Sigmoid colon (tissue), 7 donors: ENCODE results near the gene SMAP1. TPM values are rescaled to one million over a fixed set of nuclear protein-coding genes. Genes with fewer than 3 reads are reported as not detected.

Source experiments
- DNase-seq: peaks from one replicate; pipeline ENCODE4 v3.0.0-alpha.2; 2019
- H3K27ac ChIP-seq, 4 donors: fragments of 200-600 bp; sonication (generic); one replicate each; pipeline ENCODE4 v1.5.1; 2016 to 2019; ENCODE audit warnings: mild to moderate bottlenecking in 1 of 4
- H3K27me3 ChIP-seq, 3 donors: fragments of 200-600 bp; sonication (generic); one replicate each; pipeline ENCODE4 v1.5.1; 2019; ENCODE audit warnings: mild to moderate bottlenecking in 1 of 3
- H3K36me3 ChIP-seq, 4 donors: fragments of 200-600 bp; sonication (generic); one replicate each; pipeline ENCODE4 v1.5.1; 2016 to 2019
- H3K4me1 ChIP-seq, 4 donors: fragments of 200-600 bp; sonication (generic); one replicate each; pipeline ENCODE4 v1.5.1; 2017 to 2019
- H3K4me3 ChIP-seq, 4 donors: fragments of 200-600 bp; sonication (generic); one replicate each; pipeline ENCODE4 v1.5.1; 2017 to 2019; ENCODE audit warnings: mild to moderate bottlenecking in 2 of 4, moderate library complexity in 1 of 4
- H3K9me3 ChIP-seq, 4 donors: fragments of 200-600 bp in 3 of 4; sonication (generic) in 3 of 4; one replicate each; pipeline versions ENCODE4 v1.5.1 to v1.6.1; 2013 to 2019
- CTCF ChIP-seq, 4 experiments: fragments of 450-650 bp in 3 of 4; fragments of 200-600 bp in 1 of 4; IDR thresholded peaks; one replicate each; pipeline ENCODE4 v1.5.1; 2016 to 2019; ENCODE audit warnings: antibody characterized with exemption in 4 of 4, mild to moderate bottlenecking in 3 of 4, moderate library complexity in 2 of 4
- EP300 ChIP-seq, 4 donors: sonication (generic); formaldehyde crosslinking; IDR thresholded peaks; one replicate each; pipeline ENCODE4 v1.6.1; 2017; ENCODE audit warnings: antibody characterized with exemption in 4 of 4
- POLR2A ChIP-seq, 2 donors: fragments of 450-650 bp; IDR thresholded peaks; one replicate each; pipeline ENCODE4 v1.6.1; 2016; ENCODE audit warnings: antibody characterized with exemption in 2 of 2, mild to moderate bottlenecking in 2 of 2, moderate library complexity in 2 of 2
- POLR2AphosphoS5 ChIP-seq, 4 donors: sonication (generic); formaldehyde crosslinking; IDR thresholded peaks; one replicate each; pipeline ENCODE4 v1.6.1; 2017; ENCODE audit warnings: antibody characterized with exemption in 4 of 4
- WGBS, 2 donors: extraction: QIAGEN DNeasy Blood & Tissue Kit; methylation state at CpG; one replicate each; pipeline ENCODE4 v1.1.7; 2013; 5-methylcytosine and 5-hydroxymethylcytosine counted together
- intact Hi-C: fragments of 100-400 bp; cut with DNase I; formaldehyde crosslinking; loops from one replicate; pipeline ENCODE4 v1.15.1; 2023
- polyA plus RNA-seq, 3 donors: library from polyadenylated mRNA; stranded (reverse); fragments of 200-250 nt; gene quantifications; one replicate each; pipeline ENCODE4 v1.2.3, GENCODE V29; 2013
- total RNA-seq, 4 donors: library from RNA; depleted of rRNA; stranded (reverse); fragments of >200 nt; gene quantifications; one replicate each; pipeline ENCODE4 v1.1.0, GENCODE V29; 2016
- donor health status: healthy with polysubstance abuse.
- donor health status: Bipolar disorder and iron deficiency.
- donor health status: healthy.

SMAP1 gene
- total and polyA plus RNA-seq, 7 donors = 19.7 to 41.4 (median 26.7) TPM

GRCh38 chr6:70672549-70672948, 4.9 kb downstream of the SMAP1 start:
- DNase-seq = no peak
- H3K36me3 ChIP-seq = no peaks in the 10 kb centered on the region
- H3K27ac ChIP-seq = no peak overlapping the region
- TF ChIP-seq EP300 (IDR thresholded peaks at IDR 0.05) = no peak
- TF ChIP-seq POLR2AphosphoS5 (IDR thresholded peaks at IDR 0.05) = no peak
- no peak for TF ChIP-seq POLR2A (IDR thresholded peaks at IDR 0.05)
- TF ChIP-seq CTCF (IDR thresholded peaks at IDR 0.05) = no peak
- WGBS, 2 donors = 16 to 62% methylated on average over 1 of the region's 1 CpG
- peaks cover 0 to 32% (median 14%) of the 10 kb centered on the region in 4 donors for H3K4me1 ChIP-seq
- H3K27me3 ChIP-seq = no peaks in the 10 kb centered on the region
- intact Hi-C loops = no loop called here
- H3K4me3 ChIP-seq = no peak overlapping the region
- H3K9me3 ChIP-seq = no peaks in the 10 kb centered on the region

GRCh38 chr6:70673054-70673453, 5.4 kb downstream of the SMAP1 start:
- H3K27ac ChIP-seq = no peak overlapping the region
- no peaks in the 10 kb centered on the region for H3K27me3 ChIP-seq
- DNase-seq = no peak
- H3K9me3 ChIP-seq = no peaks in the 10 kb centered on the region
- intact Hi-C loops = no loop called here
- no peaks in the 10 kb centered on the region for H3K36me3 ChIP-seq
- 69 to 73% methylated on average over 2 of the region's 2 CpGs for WGBS, 2 donors
- H3K4me3 ChIP-seq = no peak overlapping the region
- TF ChIP-seq CTCF (IDR thresholded peaks at IDR 0.05) = no peak
- no peak for TF ChIP-seq POLR2A (IDR thresholded peaks at IDR 0.05)
- TF ChIP-seq EP300 (IDR thresholded peaks at IDR 0.05) = no peak
- no peak for TF ChIP-seq POLR2AphosphoS5 (IDR thresholded peaks at IDR 0.05)
- peaks cover 0 to 32% (median 14%) of the 10 kb centered on the region in 4 donors for H3K4me1 ChIP-seq

- intact Hi-C loops = no loop called here
- no peak for DNase-seq
- Histone ChIP-seq H3K9me3 (no peaks in the 10 kb centered on the region), H3K36me3 (no peaks in the 10 kb centered on the region), H3K4me3 (no peak overlapping the region), H3K4me1 (peaks cover 0 to 30% (median 13%) of the 10 kb centered on the region in 4 donors), H3K27ac (no peak overlapping the region), H3K27me3 (no peaks in the 10 kb centered on the region)
- no peak for TF ChIP-seq POLR2A (IDR thresholded peaks at IDR 0.05)
- no peak for TF ChIP-seq EP300 (IDR thresholded peaks at IDR 0.05)
- TF ChIP-seq CTCF (IDR thresholded peaks at IDR 0.05) = no peak
- no peak for TF ChIP-seq POLR2AphosphoS5 (IDR thresholded peaks at IDR 0.05)
- 67 to 69% methylated on average over 1 of the region's 1 CpG for WGBS, 2 donors
These were observed 5.9 kb downstream of the SMAP1 start for GRCh38 chr6:70673601-70674000.

- 90 to 98% methylated on average over 3 of the region's 3 CpGs for WGBS, 2 donors
- Histone ChIP-seq H3K9me3 (no peaks in the 10 kb centered on the region), H3K4me1 (peaks cover 0 to 9% (median 0%) of the 10 kb centered on the region in 4 donors), H3K27ac (no peak overlapping the region), H3K36me3 (no peaks in the 10 kb centered on the region), H3K4me3 (no peak overlapping the region), H3K27me3 (no peaks in the 10 kb centered on the region)
- TF ChIP-seq EP300 (IDR thresholded peaks at IDR 0.05) (no peak), POLR2AphosphoS5 (IDR thresholded peaks at IDR 0.05) (no peak), POLR2A (IDR thresholded peaks at IDR 0.05) (no peak), CTCF (IDR thresholded peaks at IDR 0.05) (no peak)
- intact Hi-C loops = no loop called here
- no peak for DNase-seq
These were observed 8.1 kb downstream of the SMAP1 start for GRCh38 chr6:70675822-70676221.

GRCh38 chr6:70676821-70677220, 9.1 kb downstream of the SMAP1 start:
- no peaks in the 10 kb centered on the region for H3K27me3 ChIP-seq
- H3K36me3 ChIP-seq = no peaks in the 10 kb centered on the region
- H3K9me3 ChIP-seq = no peaks in the 10 kb centered on the region
- TF ChIP-seq CTCF (IDR thresholded peaks at IDR 0.05) (no peak), POLR2A (IDR thresholded peaks at IDR 0.05) (no peak)
- no peak for DNase-seq
- peaks cover 0 to 7% (median 0%) of the 10 kb centered on the region in 4 donors for H3K4me1 ChIP-seq
- H3K4me3 ChIP-seq = no peak overlapping the region
- no peak overlapping the region for H3K27ac ChIP-seq
- intact Hi-C loops = no loop called here
- 96 to 98% methylated on average over 3 of the region's 3 CpGs for WGBS, 2 donors
